CD4-positive, alpha-beta T cell treated with Interleukin-6 for 4 hours (primary cell): ENCODE data around the gene HSF2BP.
A peak's percentile ranks its signal among the peaks of the same experiment; 100 is the strongest.

ENCODE experiments used
- DNase-seq: peaks from one replicate; pipeline ENCODE4 v3.0.0-alpha.2; 2020; ENCODE audit warnings: mixed read lengths

Gene HSF2BP

DNA sequence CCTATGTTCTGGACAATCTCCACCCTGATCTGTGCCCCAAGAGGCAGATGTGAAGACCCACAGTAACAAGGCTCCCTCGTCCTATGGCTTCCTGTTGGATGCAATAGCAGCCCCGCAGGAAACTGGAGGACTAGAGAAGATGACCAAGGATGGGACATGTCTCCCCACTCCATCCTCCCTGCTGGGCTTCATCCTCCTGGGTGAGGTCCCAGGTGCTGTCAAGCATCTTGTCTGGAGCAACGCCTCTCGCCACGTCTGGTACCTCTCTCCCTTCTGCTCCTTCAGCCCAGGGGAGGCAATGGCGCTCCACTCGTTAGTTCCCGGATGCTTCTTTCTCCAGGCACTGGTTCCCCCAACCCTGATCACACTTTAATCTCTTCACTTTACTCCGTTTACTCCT, 11.1 kb downstream of the HSF2BP start:
- DNase-seq, result no peak

GRCh38 chr21:43646550-43647260, 12.6 kb downstream of the HSF2BP start:
- peak; percentile 90 for DNase-seq

GRCh38 chr21:43645976-43646375, 13.3 kb downstream of the HSF2BP start:
- no peak for DNase-seq

GRCh38 chr21:43645136-43645891, 14.0 kb downstream of the HSF2BP start:
- peak; percentile 17 for DNase-seq

- no peak for DNase-seq
Measured at GRCh38 chr21:43644609-43645008, 14.7 kb downstream of the HSF2BP start.

GRCh38 chr21:43644071-43644470, 15.2 kb downstream of the HSF2BP start:
- no peak for DNase-seq

DNA sequence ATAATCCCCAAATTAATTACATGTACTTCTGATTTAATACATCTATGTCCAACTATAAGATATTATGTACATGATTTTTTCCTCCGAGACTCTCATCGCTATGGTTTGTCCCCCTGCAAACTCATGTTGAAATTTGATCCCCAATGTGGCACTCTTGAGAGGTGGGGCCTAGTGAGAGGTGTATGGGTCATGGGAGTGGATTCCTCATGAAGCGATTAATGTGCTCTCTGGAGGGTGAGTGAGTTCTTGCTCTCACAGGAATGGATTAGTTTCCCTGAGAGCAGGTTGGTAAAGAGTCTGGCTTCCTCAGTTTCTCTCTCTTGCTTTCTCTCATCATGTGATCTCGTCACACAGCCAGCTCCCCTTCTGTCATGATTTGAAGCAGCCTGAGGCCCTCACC, 16.1 kb downstream of the HSF2BP start:
- DNase-seq, result no peak

GRCh38 chr21:43640400-43640799, 18.9 kb downstream of the HSF2BP start:
- no peak for DNase-seq

- DNase-seq, result no peak
Measured at GRCh38 chr21:43639470-43640353, 19.6 kb downstream of the HSF2BP start.

- DNase-seq, result no peak
Measured at GRCh38 chr21:43637530-43638158, 21.6 kb downstream of the HSF2BP start.

DNA sequence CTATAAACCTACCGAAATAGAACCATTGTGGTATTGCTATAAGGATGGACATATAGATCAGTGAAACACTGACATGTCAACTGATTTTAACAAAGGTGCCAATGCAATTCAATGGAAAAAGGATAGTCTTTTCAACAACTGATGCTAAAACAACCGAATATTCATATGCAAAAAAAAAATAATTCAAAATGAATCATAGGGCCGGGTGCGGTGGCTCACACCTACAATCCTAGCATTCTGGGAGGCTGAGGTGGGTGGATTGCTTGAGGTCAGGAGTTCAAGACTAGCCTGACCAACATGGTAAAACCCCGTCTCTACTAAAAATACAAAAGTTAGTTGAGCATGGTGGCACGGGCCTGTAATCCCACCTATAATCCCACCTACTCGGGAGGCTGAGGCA, 23.9 kb downstream of the HSF2BP start:
- DNase-seq, result no peak

DNA sequence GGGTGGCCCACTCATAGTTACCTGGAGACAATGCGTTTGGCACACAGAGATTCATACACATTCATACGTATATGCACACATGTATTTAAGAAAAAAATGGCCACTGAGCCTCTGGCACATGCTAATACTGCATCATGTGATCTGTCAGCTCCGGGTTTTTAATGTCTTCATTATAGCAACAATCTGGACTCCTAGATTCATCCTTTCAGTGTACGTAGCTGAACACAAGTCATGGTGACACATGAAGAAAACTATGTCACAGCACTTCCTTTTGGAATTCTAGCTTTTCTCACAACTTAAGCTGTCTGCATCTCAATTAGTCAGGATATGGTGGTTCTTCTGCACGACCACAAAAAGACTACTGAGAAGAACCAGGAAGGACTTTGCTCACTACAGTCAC, 24.7 kb downstream of the HSF2BP start:
- no peak for DNase-seq

DNA sequence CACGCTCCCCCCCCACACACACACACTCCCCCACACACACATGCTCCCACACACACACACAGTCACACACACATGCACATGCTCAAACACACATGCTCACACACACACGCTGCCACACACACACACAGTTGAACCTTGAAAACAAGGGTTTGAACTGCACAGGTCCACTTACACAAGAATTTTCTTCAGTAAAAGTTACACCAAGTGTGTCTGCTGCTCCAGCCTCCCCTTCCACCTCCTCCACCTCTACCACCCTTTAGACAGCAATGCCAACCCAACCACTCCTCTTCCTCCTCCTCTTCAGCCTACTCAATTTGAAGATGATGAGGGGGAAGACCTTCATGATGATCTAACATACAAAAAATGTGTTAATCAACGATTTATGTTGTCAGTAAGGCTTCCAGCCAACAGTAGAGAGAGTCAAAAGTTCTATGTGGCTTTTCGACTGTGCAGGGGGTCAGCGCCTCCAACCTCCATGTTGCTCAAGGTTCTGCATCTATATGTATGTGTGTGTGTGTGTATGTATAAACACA, 26.8 kb downstream of the HSF2BP start:
- no peak for DNase-seq

GRCh38 chr21:43631411-43632107, 27.7 kb downstream of the HSF2BP start:
- DNase-seq, result no peak

GRCh38 chr21:43627527-43627926, 31.8 kb downstream of the HSF2BP start:
- no peak for DNase-seq

DNA sequence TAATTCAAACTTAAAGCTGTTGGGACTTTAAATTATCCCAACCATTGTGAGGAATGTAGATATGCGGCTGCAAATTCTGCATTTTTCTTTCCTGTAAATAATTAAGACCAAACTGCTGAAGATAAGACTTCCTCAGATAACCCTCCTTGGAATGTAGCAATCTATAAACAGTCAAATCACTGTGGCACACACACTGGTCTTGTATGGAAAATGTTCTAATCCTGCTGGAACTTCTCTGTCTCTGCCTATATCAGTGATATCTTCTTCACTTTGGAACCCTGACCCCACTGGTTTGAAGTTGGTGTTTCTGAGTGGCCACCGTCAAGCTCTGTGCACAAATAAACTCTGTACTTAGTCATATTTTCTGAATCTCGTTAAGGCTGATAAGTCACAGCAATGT, 32.9 kb downstream of the HSF2BP start:
- no peak for DNase-seq

DNA sequence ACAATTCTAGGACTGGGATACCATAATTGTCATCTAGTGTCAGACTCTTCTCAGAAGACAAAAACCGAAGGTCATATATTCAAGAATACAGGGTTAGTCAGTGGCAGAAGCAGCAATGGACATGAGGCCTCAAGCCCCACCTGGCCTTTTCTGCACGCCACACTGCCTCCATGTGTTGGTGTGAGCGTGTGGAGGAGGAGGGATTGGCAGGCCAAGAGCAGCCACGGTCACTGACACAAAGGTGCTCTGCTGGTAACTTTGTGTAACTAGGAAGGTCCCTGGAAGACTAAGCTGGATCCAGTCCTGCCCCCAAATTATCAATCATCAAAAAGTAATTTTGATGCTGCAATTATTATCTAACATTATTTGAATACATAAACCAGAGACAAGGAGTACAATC, 34.9 kb downstream of the HSF2BP start:
- DNase-seq, result no peak

DNA sequence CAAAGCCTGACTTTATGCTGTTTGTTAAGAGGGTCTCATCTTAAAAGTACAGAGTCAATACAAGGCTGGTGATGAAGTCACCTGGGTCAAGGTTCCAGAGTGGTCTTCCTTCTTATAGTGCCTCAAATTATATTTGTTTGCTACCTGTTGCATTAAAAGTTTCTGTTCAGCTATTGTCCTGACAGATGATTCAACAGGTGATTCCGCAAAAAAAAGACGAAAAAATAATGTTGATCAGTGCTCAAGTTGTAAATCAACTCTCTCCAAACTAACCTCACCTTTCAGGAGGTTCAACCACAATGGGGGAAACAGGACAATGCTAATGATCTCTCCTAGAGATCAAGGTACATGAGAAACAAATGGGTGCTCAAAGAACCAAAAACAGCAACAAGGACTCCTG, 35.7 kb downstream of the HSF2BP start:
- no peak for DNase-seq

DNA sequence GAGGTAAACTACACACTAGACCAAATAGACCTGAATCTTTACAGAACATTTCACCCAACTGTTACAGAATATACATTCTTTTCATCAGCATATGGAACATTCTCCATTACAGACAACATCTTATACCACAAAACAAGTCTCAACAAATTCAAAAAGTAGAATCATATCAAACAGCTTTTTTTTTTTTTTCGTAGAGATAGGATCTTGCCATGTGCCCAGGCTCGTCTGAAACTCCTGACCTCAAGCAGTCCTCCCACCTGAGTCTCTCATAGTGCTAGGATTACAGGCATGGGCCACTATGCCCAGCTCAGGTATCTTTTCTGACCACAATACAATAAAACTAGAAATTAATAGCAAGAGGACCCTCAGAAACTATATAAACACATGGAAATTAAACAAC, 36.5 kb downstream of the HSF2BP start:
- DNase-seq, result no peak

- no peak for DNase-seq
Measured at GRCh38 chr21:43619856-43620255, 39.4 kb downstream of the HSF2BP start.

DNA sequence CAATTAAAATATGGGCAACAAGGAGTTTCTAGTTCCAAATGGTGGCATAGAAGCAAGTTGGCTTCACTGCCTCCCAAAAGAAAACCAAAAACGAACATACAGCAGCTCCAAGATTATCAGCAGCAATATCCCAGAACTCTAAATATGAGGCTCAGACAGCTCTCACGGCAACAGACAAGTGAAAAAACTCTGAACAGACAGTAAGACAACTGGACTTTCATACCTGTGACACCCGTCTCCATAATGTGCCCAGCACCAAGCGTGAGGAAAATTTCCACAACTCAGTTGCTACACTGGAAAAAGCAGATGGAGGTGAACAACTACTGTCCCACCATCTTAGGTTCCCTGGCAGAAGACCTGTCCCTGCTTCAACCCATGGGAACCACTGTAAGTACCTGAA, 39.9 kb downstream of the HSF2BP start:
- no peak for DNase-seq

- DNase-seq, result no peak
Measured at GRCh38 chr21:43618940-43619339, 40.3 kb downstream of the HSF2BP start.
